Cardiac fibroblast (primary cell): Measurements from ENCODE around the gene ASXL1.

Experiments
- DNase-seq, 2 donors: peaks; one replicate each; pipeline versions ENCODE4 v3.0.0 to v3.0.0-alpha.2; 2010; ENCODE audit warnings: low read depth in 2 of 2
- H3K4me3 ChIP-seq, 2 donors: replicated peaks in 1 of 2; 1 replicate in 1 of 2; 2 replicates in 1 of 2; pipeline ENCODE4 v1.5.1; 2011; ENCODE audit warnings: low read depth in 2 of 2, low read length in 2 of 2, mild to moderate bottlenecking in 2 of 2, moderate library complexity in 1 of 2
- TF ChIP-seq, protein P1 (sequence below): IDR thresholded peaks from one replicate; pipeline ENCODE4 v1.5.1; 2011; ENCODE audit warnings: low read depth, mild to moderate bottlenecking, low read length, inconsistent platforms

ASXL1 gene

DNA sequence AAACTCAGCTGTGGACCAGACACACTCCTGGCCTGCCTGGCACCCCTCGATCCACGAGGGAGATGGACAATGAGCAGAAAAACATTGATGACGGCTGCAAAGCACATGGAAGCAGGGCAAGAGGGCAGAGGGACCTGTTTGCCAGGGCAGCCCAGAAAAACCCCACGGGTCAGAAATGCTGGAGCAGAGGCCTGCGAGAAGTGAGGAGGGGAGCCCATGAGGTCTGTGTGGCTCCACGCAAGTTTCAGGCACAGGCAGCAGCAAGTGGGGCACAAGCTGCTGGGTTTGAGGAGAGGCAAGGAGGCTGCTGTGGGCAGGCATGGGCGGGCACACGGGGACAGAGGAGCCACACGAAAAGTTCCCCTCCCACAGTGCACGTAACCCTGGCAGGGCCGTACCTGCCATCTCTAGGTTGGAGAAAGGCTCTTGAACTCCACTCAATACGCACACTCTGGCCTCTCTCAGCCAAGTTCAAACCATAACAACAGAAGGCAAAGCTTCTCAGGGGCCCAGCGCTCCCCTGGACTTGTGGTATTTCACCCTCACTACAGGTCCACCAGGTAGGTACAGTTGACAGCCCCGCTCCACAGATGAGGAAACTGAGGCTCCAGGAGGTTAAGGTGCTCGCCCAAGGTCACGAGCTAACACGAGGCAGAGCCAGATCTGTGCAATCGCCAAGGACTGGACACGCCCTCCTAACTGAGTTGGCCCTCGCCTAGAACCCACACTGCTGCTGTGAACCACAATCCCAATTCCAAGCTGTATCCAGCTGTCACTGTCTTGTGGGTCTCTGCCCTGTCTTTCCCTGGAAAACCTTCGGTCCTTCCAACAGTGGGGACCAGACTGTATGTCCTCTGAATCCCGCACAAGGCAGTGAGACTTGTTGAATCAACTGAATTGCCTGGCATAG lies 118.8 kb downstream of the ASXL1 start:
- no peak overlapping the region for H3K4me3 ChIP-seq
- TF ChIP-seq, protein P1, sequence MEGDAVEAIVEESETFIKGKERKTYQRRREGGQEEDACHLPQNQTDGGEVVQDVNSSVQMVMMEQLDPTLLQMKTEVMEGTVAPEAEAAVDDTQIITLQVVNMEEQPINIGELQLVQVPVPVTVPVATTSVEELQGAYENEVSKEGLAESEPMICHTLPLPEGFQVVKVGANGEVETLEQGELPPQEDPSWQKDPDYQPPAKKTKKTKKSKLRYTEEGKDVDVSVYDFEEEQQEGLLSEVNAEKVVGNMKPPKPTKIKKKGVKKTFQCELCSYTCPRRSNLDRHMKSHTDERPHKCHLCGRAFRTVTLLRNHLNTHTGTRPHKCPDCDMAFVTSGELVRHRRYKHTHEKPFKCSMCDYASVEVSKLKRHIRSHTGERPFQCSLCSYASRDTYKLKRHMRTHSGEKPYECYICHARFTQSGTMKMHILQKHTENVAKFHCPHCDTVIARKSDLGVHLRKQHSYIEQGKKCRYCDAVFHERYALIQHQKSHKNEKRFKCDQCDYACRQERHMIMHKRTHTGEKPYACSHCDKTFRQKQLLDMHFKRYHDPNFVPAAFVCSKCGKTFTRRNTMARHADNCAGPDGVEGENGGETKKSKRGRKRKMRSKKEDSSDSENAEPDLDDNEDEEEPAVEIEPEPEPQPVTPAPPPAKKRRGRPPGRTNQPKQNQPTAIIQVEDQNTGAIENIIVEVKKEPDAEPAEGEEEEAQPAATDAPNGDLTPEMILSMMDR, result no peak
- no peak for DNase-seq

DNA sequence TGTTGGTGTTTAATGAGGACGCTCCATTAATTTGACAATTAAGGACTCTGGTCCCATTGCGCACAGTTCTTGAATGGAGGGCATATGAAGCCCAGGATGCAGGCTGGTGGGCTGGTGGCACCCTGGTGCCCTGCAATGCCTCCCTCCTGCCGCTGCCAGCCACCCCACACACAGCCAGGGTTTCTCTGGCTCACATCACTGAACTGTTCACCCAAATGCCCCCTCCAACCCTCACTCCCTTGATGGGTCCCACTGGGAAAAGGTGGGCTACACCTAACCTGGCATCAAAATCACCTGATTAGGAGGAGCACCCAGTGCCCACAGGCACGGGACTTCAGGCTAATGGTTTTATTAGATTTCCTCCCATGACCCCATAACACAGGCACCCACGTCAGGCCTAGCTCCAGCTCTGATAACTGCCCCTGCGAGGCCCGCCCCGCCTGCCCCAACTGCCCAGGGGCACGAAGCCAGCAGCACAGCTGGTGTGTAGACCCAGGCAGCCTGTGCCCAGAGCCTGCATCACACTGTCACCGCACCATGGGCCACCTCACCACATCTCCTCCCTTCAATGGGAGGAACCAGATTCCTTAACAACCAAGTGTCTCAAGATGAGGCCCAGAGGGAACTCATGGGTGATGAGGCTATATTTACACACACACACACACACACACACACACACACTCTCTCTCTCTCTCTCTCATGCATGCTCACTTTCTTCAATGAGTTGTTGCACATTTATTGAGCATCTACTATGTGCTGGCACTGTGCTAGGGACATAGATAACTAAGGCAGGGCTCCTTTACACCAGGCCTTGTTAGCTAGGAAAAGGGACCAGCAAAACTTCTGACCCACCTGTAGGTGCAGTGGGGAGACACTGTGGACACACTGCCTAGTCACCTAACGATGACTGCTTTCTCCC lies 119.7 kb downstream of the ASXL1 start:
- TF ChIP-seq, protein P1, result no peak
- DNase-seq, result peak; percentile 19 to 28
- H3K4me3 ChIP-seq, result no peak overlapping the region

DNA sequence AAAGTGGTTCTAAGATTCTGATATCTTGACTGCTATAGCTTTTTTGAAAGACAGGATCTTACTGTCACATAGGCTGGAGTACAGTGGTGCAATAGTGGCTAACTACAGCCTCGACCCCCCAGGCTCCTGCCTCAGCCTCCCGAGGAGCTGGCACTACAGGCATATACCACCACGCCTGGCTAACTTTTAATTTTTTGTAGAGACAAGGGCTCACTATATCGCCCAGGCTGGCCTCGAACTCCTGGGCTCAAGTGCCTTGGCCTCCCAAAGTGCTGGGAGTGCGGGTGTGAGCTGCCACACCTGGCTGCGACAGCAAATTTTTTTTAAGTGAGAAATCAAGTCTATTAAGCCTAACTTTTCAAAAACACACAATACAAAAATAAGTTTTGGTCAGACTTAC lies 120.4 kb downstream of the ASXL1 start:
- H3K4me3 ChIP-seq, result no peak overlapping the region
- no peak for DNase-seq
- TF ChIP-seq, protein P1, result no peak

DNA sequence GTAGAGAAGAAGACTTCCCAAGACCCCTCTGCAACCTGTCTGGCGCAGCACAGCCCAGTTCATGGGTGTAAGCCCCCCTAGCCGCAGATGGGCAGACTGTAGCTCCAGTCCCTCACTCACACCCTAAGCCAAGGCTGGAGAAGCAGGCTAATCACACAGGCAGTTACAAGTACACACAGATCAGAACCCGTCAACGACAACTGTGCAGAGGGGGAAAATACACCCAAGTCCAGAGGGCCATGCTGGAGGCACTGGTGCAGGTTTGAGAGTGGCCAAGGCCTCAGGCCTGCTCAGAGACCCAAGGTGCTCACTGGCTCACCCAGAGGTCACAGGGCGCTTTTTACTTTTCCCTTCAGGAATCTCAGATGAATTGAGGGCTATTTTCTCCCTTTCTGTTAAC lies 120.9 kb downstream of the ASXL1 start:
- TF ChIP-seq, protein P1, result no peak
- no peak for DNase-seq
- H3K4me3 ChIP-seq, result no peak overlapping the region

DNA sequence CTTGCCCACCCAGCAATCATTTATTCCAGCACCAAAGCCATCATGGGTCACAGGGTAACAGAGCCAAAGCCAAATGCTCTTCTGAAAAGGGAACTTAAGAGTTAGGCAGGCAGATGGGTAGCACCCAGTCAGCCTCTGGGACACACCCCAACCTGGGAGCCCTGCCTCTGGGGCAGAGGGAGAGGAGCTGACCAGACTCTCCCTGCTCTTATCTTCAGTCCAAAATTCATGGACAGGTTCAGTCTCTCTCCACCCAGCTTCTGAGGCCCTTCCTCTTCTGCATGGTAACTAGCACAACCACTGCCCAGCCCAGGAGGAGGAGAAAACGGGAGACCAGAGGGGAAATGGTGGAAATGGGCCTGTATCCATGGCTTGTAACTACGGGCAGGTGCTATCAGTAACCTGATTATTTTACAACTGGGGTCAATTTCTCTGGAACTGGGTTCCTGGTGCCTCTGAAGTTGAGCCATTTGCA lies 121.6 kb downstream of the ASXL1 start:
- no peak overlapping the region for H3K4me3 ChIP-seq
- TF ChIP-seq, protein P1, result no peak
- no peak for DNase-seq

DNA sequence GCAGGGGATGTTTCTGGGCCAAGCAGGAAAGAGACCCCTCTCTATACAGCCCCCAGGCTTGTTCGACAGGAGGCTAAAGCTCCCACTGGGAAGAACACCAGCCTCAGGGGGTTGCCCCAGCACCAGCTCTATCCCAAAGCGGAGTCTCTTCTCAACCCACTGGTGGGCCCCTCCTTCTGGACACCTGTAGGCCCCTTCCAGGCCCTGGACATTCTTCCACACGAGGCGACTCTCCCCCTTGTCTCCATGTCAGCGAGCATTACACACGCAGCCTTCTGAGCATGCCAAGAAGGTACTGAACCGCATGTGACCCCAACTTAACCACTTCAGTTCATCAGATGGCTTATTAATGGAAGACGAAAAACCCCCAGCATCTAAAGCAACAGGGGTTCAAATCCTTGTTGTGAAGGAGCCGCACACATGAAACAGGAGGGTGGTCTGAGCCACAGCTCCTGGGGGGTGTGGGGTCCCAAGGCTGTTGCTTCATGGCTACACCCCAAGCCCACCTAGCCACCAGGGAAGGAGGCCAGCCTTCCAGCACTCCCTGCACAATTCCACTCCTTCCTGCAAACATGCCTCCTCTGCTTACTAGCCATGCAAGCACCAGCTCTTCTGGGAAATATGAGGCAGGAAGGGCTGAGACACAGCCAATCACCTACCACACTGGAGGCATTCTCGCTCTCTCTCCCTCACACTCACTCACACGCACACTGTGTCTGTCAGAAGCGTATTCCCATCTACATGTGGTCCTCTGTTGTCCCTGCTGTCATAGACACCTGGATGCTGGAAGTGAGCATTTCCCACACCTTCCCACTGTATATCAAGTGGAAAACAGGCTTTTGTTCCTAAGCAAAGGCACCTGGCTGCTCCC lies 122.5 kb downstream of the ASXL1 start:
- TF ChIP-seq, protein P1, result no peak
- H3K4me3 ChIP-seq, result no peak overlapping the region
- peak in 1 of 2 donors; percentile 27 for DNase-seq
